Neural progenitor cell (in vitro differentiated cells): Measurements from ENCODE around the gene RNF217. TPM values are rescaled to one million over a fixed set of nuclear protein-coding genes. Genes with fewer than 3 reads are reported as not detected.

Experiments
- DNase-seq: peaks from one replicate; pipeline ENCODE4 v3.0.0-alpha.2; 2016; ENCODE audit warnings: low spot score
- H2AFZ ChIP-seq: fragments of 200-600 bp; sonication (generic); replicated peaks from 2 replicates; pipeline ENCODE4 v1.6.1; 2016; ENCODE audit warnings: antibody characterized with exemption
- H3F3A ChIP-seq: fragments of 200-600 bp; sonication (generic); 2 replicates; pipeline ENCODE4 v1.6.1; 2016; ENCODE audit warnings: antibody characterized with exemption, low read depth
- H3K27ac ChIP-seq: fragments of 200-600 bp; sonication (generic); 2 replicates; pipeline ENCODE4 v1.5.1; 2016; ENCODE audit warnings: mild to moderate bottlenecking
- H3K27me3 ChIP-seq: fragments of 200-600 bp; sonication (generic); 2 replicates; pipeline ENCODE4 v1.6.1; 2016; ENCODE audit warnings: mild to moderate bottlenecking, moderate library complexity
- H3K36me3 ChIP-seq: fragments of 200-600 bp; sonication (generic); 2 replicates; pipeline ENCODE4 v1.5.1; 2016
- H3K4me1 ChIP-seq: fragments of 200-600 bp; sonication (generic); 2 replicates; pipeline ENCODE4 v1.6.1; 2016; ENCODE audit warnings: mixed run types
- H3K4me2 ChIP-seq: fragments of 200-600 bp; sonication (generic); 2 replicates; pipeline ENCODE4 v1.6.1; 2016
- H3K4me3 ChIP-seq: fragments of 200-600 bp; sonication (generic); 2 replicates; pipeline ENCODE4 v1.5.1; 2016
- H3K79me2 ChIP-seq: fragments of 200-600 bp; sonication (generic); 2 replicates; pipeline ENCODE4 v1.6.1; 2016; ENCODE audit warnings: low read depth
- H3K9ac ChIP-seq: fragments of 200-600 bp; sonication (generic); 2 replicates; pipeline ENCODE4 v1.6.1; 2016
- H3K9me3 ChIP-seq: fragments of 200-600 bp; sonication (generic); 2 replicates; pipeline ENCODE4 v1.5.1; 2016; ENCODE audit warnings: low read depth
- H4K20me1 ChIP-seq: fragments of 200-600 bp; sonication (generic); 2 replicates; pipeline ENCODE4 v1.6.1; 2016; ENCODE audit warnings: low read depth
- H3K27ac Mint-ChIP-seq: 3 replicates; pipeline ENCODE4 v1.8.0; 2021; ENCODE audit warnings: mixed read lengths
- H3K27me3 Mint-ChIP-seq: 2 replicates; pipeline ENCODE4 v1.8.0; 2022; ENCODE audit warnings: low read depth, mild to moderate bottlenecking, inconsistent platforms, moderate library complexity, mixed read lengths; ENCODE audit not compliant: insufficient read depth
- H3K36me3 Mint-ChIP-seq: 3 replicates; pipeline ENCODE4 v1.8.0; 2021; ENCODE audit warnings: mixed read lengths
- H3K4me1 Mint-ChIP-seq: 3 replicates; pipeline ENCODE4 v1.8.0; 2021; ENCODE audit warnings: mixed read lengths
- H3K4me3 Mint-ChIP-seq: 3 replicates; pipeline ENCODE4 v1.8.0; 2021; ENCODE audit warnings: mild to moderate bottlenecking, moderate library complexity, mixed read lengths
- H3K9me3 Mint-ChIP-seq: 3 replicates; pipeline ENCODE4 v1.8.0; 2020; ENCODE audit warnings: mixed read lengths
- CTCF ChIP-seq: fragments of 200-600 bp; sonication (generic); IDR thresholded peaks from 2 replicates; pipeline ENCODE4 v1.5.1; 2017; ENCODE audit warnings: antibody characterized with exemption, mild to moderate bottlenecking
- EZH2 ChIP-seq: fragments of 200-600 bp; sonication (generic); IDR thresholded peaks from 2 replicates; pipeline ENCODE4 v1.6.1; 2017; ENCODE audit warnings: antibody characterized with exemption, mild to moderate bottlenecking, moderate library complexity
- EZH2phosphoT487 ChIP-seq: fragments of 200-600 bp; sonication (generic); IDR thresholded peaks from 2 replicates; pipeline ENCODE4 v1.6.1; 2017; ENCODE audit warnings: antibody characterized with exemption
- total RNA-seq: library from RNA; depleted of rRNA; stranded (reverse); fragments of >200 nt; gene quantifications from 2 replicates; pipeline ENCODE4 v1.2.3, GENCODE V29; 2015; ENCODE audit warnings: low replicate concordance

RNF217 gene
- total RNA-seq, 1 donor from 2014 or later = 24.1 TPM

GRCh38 chr6:125063307-125063706, 101.1 kb downstream of the RNF217 start:
- Mint-ChIP-seq H3K36me3 (peaks cover 3% of the 10 kb centered on the region), H3K27ac (no peak overlapping the region), H3K4me3 (no peak overlapping the region), H3K27me3 (no peaks in the 10 kb centered on the region), H3K4me1 (peaks cover 9% of the 10 kb centered on the region), H3K9me3 (no peaks in the 10 kb centered on the region)
- DNase-seq = no peak
- H3K36me3 ChIP-seq = peaks cover 2% of the 10 kb centered on the region
- no peaks in the 10 kb centered on the region for H3K9me3 ChIP-seq
- TF ChIP-seq EZH2 = no peak
- no peak for TF ChIP-seq EZH2phosphoT487
- no peak overlapping the region for H3K9ac ChIP-seq
- H3K4me2 ChIP-seq = no peak overlapping the region
- no peaks in the 10 kb centered on the region for H3K27me3 ChIP-seq
- H3K4me3 ChIP-seq = no peak overlapping the region
- peaks cover 13% of the 10 kb centered on the region for H3K4me1 ChIP-seq
- no peaks in the 10 kb centered on the region for H3F3A ChIP-seq
- no peaks in the 10 kb centered on the region for H4K20me1 ChIP-seq
- H2AFZ ChIP-seq = no peak overlapping the region
- no peaks in the 10 kb centered on the region for H3K79me2 ChIP-seq
- no peak overlapping the region for H3K27ac ChIP-seq

GRCh38 chr6:125066140-125066539, 103.9 kb downstream of the RNF217 start:
- Mint-ChIP-seq H3K4me3 (no peak overlapping the region), H3K4me1 (no peaks in the 10 kb centered on the region), H3K27me3 (no peaks in the 10 kb centered on the region), H3K36me3 (no peaks in the 10 kb centered on the region), H3K27ac (no peak overlapping the region), H3K9me3 (no peaks in the 10 kb centered on the region)
- no peak overlapping the region for H3K9ac ChIP-seq
- H3K4me1 ChIP-seq = no peaks in the 10 kb centered on the region
- no peaks in the 10 kb centered on the region for H4K20me1 ChIP-seq
- no peak overlapping the region for H3K4me3 ChIP-seq
- no peak for DNase-seq
- H3K79me2 ChIP-seq = no peaks in the 10 kb centered on the region
- no peak overlapping the region for H3K4me2 ChIP-seq
- H3F3A ChIP-seq = no peaks in the 10 kb centered on the region
- no peak overlapping the region for H2AFZ ChIP-seq
- no peaks in the 10 kb centered on the region for H3K9me3 ChIP-seq
- peaks cover 2% of the 10 kb centered on the region for H3K36me3 ChIP-seq
- H3K27me3 ChIP-seq = no peaks in the 10 kb centered on the region
- H3K27ac ChIP-seq = no peak overlapping the region
- TF ChIP-seq EZH2 (no peak), CTCF (no peak), EZH2phosphoT487 (no peak)

- no peaks in the 10 kb centered on the region for H3K27me3 Mint-ChIP-seq
- Histone ChIP-seq H3K79me2 (no peaks in the 10 kb centered on the region), H3K9me3 (no peaks in the 10 kb centered on the region), H3K27ac (no peak overlapping the region), H3F3A (no peaks in the 10 kb centered on the region), H3K4me2 (no peak overlapping the region), H3K36me3 (no peaks in the 10 kb centered on the region), H3K4me3 (no peak overlapping the region), H3K4me1 (no peaks in the 10 kb centered on the region), H4K20me1 (no peaks in the 10 kb centered on the region), H3K9ac (no peak overlapping the region), H2AFZ (no peak overlapping the region), H3K27me3 (no peaks in the 10 kb centered on the region)
- DNase-seq = no peak
- no peaks in the 10 kb centered on the region for H3K4me1 Mint-ChIP-seq
- no peak overlapping the region for H3K27ac Mint-ChIP-seq
- H3K4me3 Mint-ChIP-seq = no peak overlapping the region
- H3K9me3 Mint-ChIP-seq = no peaks in the 10 kb centered on the region
- no peaks in the 10 kb centered on the region for H3K36me3 Mint-ChIP-seq
- TF ChIP-seq EZH2 (no peak), EZH2phosphoT487 (no peak), CTCF (no peak)
Observed at GRCh38 chr6:125066964-125067363, 104.7 kb downstream of the RNF217 start.

GRCh38 chr6:125067552-125067951, 105.3 kb downstream of the RNF217 start:
- no peak overlapping the region for H3K4me2 ChIP-seq
- no peak overlapping the region for H3K27ac ChIP-seq
- no peak overlapping the region for H3K4me3 ChIP-seq
- peaks cover under 1% of the 10 kb centered on the region for H3K4me1 Mint-ChIP-seq
- DNase-seq = no peak
- H3K9me3 Mint-ChIP-seq = no peaks in the 10 kb centered on the region
- H3K27me3 ChIP-seq = no peaks in the 10 kb centered on the region
- H3K4me3 Mint-ChIP-seq = no peak overlapping the region
- H4K20me1 ChIP-seq = no peaks in the 10 kb centered on the region
- H3K4me1 ChIP-seq = no peaks in the 10 kb centered on the region
- no peaks in the 10 kb centered on the region for H3K9me3 ChIP-seq
- no peak overlapping the region for H2AFZ ChIP-seq
- H3K27ac Mint-ChIP-seq = no peak overlapping the region
- H3F3A ChIP-seq = no peaks in the 10 kb centered on the region
- H3K36me3 ChIP-seq = no peaks in the 10 kb centered on the region
- no peak overlapping the region for H3K9ac ChIP-seq
- no peaks in the 10 kb centered on the region for H3K27me3 Mint-ChIP-seq
- H3K79me2 ChIP-seq = no peaks in the 10 kb centered on the region
- no peaks in the 10 kb centered on the region for H3K36me3 Mint-ChIP-seq
- TF ChIP-seq EZH2 = no peak
- no peak for TF ChIP-seq EZH2phosphoT487
- no peak for TF ChIP-seq CTCF
